DMS53 treated with DMSO at 0.1 percent for 48 hours (cell line): ENCODE results near the gene TANGO2.

Experiments
- DNase-seq: peaks from one replicate; lab custom pipeline; 2025; ENCODE audit not compliant: unreplicated experiment; lab: John Stamatoyannopoulos, UW

The TANGO2 gene

GRCh38 chr22:19994851-19995610 lies 25.9 kb upstream of the TANGO2 start:
- DNase-seq, result no peak

DNA sequence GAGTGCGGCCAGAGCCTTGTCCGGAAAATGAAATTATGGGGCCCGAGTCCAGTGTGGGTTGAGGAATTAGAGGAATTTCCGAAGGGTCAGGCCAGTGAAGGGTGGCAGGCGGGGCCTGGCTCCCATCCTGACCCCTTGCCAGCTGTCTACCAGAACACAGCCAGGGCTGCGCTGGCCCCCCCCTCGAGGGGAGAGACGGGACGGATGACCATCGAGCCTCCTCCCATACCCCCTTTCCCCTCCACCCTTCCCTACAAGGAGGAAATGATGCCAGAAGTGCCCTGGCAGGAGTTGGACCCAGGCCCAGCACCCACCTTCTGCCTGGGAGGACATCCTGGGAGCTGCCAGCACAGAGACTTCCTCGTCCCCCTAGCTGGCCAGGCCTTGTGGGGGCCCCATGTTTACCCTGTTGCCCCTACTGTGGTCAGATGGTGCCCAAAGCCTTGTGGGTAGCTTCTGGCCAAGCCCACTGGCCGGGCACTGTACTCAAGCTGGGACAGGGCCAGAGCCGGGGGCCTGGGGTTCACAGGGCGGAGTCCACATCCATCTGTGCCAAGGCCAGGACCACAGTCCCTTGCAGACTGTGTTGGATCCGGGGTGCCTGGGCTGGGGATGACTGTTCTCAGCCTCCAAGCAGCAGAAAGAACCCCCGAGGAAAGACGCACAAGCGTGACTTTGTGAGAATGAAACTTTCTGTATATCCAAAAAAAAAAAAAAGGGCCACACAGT lies 25.1 kb upstream of the TANGO2 start:
- no peak for DNase-seq

- DNase-seq, result no peak
These were observed 24.1 kb upstream of the TANGO2 start for GRCh38 chr22:19996694-19997384.

GRCh38 chr22:19997561-19998231 lies 23.2 kb upstream of the TANGO2 start:
- no peak for DNase-seq

- no peak for DNase-seq
These were observed 22.5 kb upstream of the TANGO2 start for GRCh38 chr22:19998232-19998951.

GRCh38 chr22:19998991-19999820 lies 21.7 kb upstream of the TANGO2 start:
- DNase-seq, result no peak

DNA sequence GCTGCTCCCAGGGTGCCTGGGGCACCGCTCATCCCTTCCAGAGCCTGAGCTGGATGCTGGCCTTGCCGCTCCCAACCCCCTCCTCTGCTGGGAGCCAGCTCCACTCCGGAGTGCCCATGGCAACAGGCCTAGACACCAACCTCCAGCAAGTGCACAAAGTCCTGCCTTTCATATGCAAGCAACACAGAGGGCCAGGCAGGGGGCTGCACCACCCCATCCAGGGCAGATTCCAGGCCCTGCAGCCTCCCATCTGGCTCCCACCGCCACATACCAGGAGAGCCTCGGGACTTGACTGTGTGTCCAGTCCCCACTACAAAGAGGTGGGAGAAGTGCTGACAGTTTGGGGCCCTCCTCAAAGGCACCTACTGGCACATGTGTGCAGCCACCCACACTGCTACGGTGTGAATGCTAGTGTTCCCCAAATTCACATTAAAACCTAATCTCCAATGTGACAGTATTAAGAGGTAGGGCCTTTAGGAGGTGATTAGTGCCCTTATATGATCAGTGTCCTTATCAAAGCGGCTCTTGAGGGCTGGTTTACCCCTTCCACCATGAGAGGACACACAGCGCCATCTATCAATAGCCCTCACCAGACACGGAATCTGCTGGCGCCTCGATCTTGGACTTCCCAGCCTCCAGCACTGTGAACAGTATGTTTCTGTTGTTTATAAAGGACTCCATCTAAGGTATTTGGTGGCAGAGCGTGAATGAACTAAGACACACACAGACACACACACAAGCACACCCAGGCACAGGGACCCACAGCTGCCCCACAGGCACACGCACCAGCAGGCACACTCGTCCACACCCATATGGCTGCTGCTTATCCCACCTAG lies 20.4 kb upstream of the TANGO2 start:
- DNase-seq, result no peak

DNA sequence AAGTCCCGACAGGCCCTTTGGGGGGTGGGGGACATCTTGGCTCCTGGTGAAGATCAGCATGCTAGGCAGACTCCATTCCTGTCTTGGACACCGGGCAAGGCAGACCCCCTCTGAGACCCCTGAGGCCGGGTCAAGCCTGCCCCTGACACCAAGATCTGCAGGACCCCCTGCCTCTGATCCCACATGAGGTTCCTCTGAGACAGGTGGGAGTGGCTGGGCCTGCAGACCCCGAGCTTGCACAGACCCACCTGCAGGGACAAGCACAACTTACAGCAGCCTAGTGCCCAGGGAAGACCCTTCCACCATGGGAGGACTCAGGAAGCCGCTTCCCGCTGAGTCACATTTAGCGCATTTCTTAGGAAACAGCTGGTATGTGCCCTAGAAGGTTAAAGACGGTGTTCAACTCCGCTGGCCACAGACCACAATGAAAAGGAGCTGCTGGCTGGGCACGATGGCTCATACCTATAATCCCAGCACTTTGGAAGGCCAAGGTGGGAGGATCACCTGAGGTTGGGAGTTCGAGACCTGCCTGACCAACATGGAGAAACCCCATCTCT lies 19.8 kb upstream of the TANGO2 start:
- DNase-seq, result no peak

GRCh38 chr22:20002128-20002527 lies 18.8 kb upstream of the TANGO2 start:
- DNase-seq, result no peak

DNA sequence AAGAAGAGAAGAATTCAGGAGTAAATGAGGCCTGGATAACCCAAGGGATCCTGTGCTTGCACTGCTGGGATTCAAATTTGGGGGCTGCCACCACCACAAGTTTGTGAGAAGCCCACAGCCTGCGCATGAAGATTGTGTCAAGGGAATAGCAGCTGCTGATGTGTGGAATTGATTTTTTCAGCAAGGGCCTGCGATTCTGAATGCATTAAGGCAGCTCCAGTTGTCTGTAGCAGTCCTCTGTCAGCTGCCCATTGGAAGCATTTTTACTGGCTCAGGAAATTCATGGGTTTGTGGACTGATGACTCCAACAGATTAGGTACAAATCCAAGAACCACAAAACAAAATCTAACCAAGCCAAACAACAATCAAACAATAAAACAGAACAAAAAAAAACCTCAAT lies 18.3 kb upstream of the TANGO2 start:
- no peak for DNase-seq

- no peak for DNase-seq
These were observed 17.6 kb upstream of the TANGO2 start for GRCh38 chr22:20003304-20003703.

- no peak for DNase-seq
These were observed 16.4 kb upstream of the TANGO2 start for GRCh38 chr22:20004464-20004863.

GRCh38 chr22:20008221-20008995 lies 12.5 kb upstream of the TANGO2 start:
- no peak for DNase-seq

- no peak for DNase-seq
These were observed 11.9 kb upstream of the TANGO2 start for GRCh38 chr22:20009018-20009491.

DNA sequence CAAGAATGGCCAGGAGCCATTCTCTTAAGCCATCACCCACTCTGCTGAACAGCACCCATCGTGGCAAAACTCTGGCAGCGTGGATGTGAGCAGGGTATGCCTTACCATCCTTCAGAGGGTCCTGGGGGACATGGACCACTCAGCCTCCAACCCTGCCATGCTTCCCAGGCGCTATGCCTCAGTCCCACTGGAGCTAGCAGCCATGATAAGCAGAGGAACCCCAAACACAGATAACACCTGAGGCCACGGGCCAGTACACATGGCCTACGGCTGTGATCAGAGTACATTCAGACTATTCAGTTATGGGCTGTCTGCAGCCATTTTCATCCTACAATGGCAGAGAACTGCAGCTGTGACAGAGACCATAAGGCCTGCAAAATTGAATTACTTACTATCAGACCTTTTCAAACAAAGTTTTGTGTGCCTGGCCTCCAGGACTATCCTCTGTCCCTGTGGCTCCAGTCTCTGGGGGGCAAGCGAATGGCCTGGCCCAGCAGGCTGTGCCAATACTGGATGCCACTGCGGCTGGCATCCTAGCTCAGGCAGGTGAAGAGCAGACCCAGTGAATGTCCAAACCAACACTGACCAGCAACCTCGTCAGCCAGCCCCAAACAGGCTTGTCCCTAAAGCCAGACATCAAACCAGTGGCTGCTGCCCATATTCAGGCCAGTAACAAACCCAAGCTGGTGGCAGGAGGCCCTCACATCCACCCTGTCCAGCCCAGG lies 11.2 kb upstream of the TANGO2 start:
- no peak for DNase-seq

- DNase-seq, result no peak
These were observed 10.4 kb upstream of the TANGO2 start for GRCh38 chr22:20010307-20011122.
